WTC11 (cell line): Measurements from ENCODE around the gene ENAH. TPM values are rescaled to one million over a fixed set of nuclear protein-coding genes. Genes with fewer than 3 reads are reported as not detected.

Source experiments
- ATAC-seq: fragments of 200-7000 bp; cut with Tn5 transposase; 2 replicates; pipeline ENCODE4 v1.10.0; 2021; ENCODE audit warnings: mild to moderate bottlenecking, moderate library complexity
- CTCF ChIA-PET: fragments of 300-600 bp; sonication (Branson Sonifier 250); formaldehyde crosslinking; loops from one replicate; lab custom pipeline; 2021; ENCODE audit warnings: antibody characterized with exemption; lab: Charles Lee
- POLR2A ChIA-PET: fragments of 350-600 bp; sonication (Branson Sonifier 250); formaldehyde crosslinking; loops from one replicate; lab custom pipeline; 2021; ENCODE audit warnings: antibody characterized with exemption; lab: Charles Lee
- DNase-seq: peaks from one replicate; pipeline ENCODE4 v3.0.0; 2021; ENCODE audit warnings: low spot score
- H3K27ac Mint-ChIP-seq: 2 replicates; pipeline ENCODE4 v1.8.0; 2021; ENCODE audit warnings: mixed read lengths
- H3K27me3 Mint-ChIP-seq: 2 replicates; pipeline ENCODE4 v1.8.0; 2021; ENCODE audit warnings: low read depth, mild to moderate bottlenecking, moderate library complexity, mixed read lengths
- H3K36me3 Mint-ChIP-seq: 2 replicates; pipeline ENCODE4 v1.8.0; 2021; ENCODE audit warnings: mixed read lengths
- H3K4me1 Mint-ChIP-seq: 2 replicates; pipeline ENCODE4 v1.8.0; 2022; ENCODE audit warnings: mixed read lengths
- H3K4me3 Mint-ChIP-seq: 2 replicates; pipeline ENCODE4 v1.8.0; 2021; ENCODE audit warnings: mild to moderate bottlenecking, moderate library complexity, mixed read lengths
- H3K9me3 Mint-ChIP-seq: 2 replicates; pipeline ENCODE4 v1.8.0; 2021; ENCODE audit warnings: mixed read lengths
- AR ChIP-seq: fragments of 250-450 bp; sonication (Bioruptor Pico); IDR thresholded peaks from 2 replicates; pipeline ENCODE4 v1.9.0; 2021; ENCODE audit warnings: mild to moderate bottlenecking
- E2F4 ChIP-seq: sonication (generic); formaldehyde crosslinking; IDR thresholded peaks from 2 replicates; pipeline ENCODE4 v1.8.1; 2022; ENCODE audit warnings: low read depth, mild to moderate bottlenecking, moderate library complexity, missing genetic modification reagents, borderline replicate concordance
- ESRRA ChIP-seq: sonication (generic); formaldehyde crosslinking; IDR thresholded peaks from 2 replicates; pipeline ENCODE4 v1.8.1; 2022; ENCODE audit warnings: mild to moderate bottlenecking, missing genetic modification reagents, borderline replicate concordance
- FOXP1 ChIP-seq: sonication (generic); formaldehyde crosslinking; IDR thresholded peaks from 2 replicates; pipeline ENCODE4 v1.8.0; 2022; ENCODE audit warnings: missing genetic modification reagents, mild to moderate bottlenecking, moderate library complexity, borderline replicate concordance
- GRHL2 ChIP-seq: fragments of 250-450 bp; sonication (Bioruptor Pico); IDR thresholded peaks from 2 replicates; pipeline ENCODE4 v1.8.0; 2022; ENCODE audit warnings: mild to moderate bottlenecking, moderate library complexity; ENCODE audit not compliant: insufficient replicate concordance, severe bottlenecking
- GTF2I ChIP-seq: fragments of 250-450 bp; sonication (Bioruptor Pico); conservative IDR thresholded peaks from 2 replicates; pipeline ENCODE4 v1.4.0; 2021; ENCODE audit warnings: mild to moderate bottlenecking
- JAZF1 ChIP-seq: fragments of 250-450 bp; sonication (Bioruptor Pico); IDR thresholded peaks from 2 replicates; pipeline ENCODE4 v1.9.0; 2021; ENCODE audit warnings: moderate library complexity, mild to moderate bottlenecking, inconsistent platforms
- NFYB ChIP-seq: sonication (generic); formaldehyde crosslinking; conservative IDR thresholded peaks from 2 replicates; pipeline ENCODE4 v1.8.0; 2022; ENCODE audit warnings: low read depth, missing genetic modification reagents
- SMAD3 ChIP-seq: sonication (generic); formaldehyde crosslinking; IDR thresholded peaks from 2 replicates; pipeline ENCODE4 v1.8.0; 2022; ENCODE audit warnings: missing genetic modification reagents, mild to moderate bottlenecking, borderline replicate concordance
- SOX15 ChIP-seq: fragments of 250-450 bp; sonication (Bioruptor Pico); IDR thresholded peaks from 2 replicates; pipeline ENCODE4 v1.9.0; 2021; ENCODE audit warnings: mild to moderate bottlenecking
- ZNF219 ChIP-seq: sonication (generic); formaldehyde crosslinking; IDR thresholded peaks from 2 replicates; pipeline ENCODE4 v1.8.0; 2023; ENCODE audit warnings: missing genetic modification reagents, mild to moderate bottlenecking, borderline replicate concordance
- total RNA-seq: library from RNA; stranded (reverse); gene quantifications from 3 replicates; pipeline ENCODE4 v1.2.3, GENCODE V29; 2021
- TF ChIP-seq, protein P1 (sequence below): sonication (generic); formaldehyde crosslinking; IDR thresholded peaks from 2 replicates; pipeline ENCODE4 v1.8.0; 2022; ENCODE audit warnings: mild to moderate bottlenecking, missing genetic modification reagents
- TF ChIP-seq, protein P2 (sequence below): sonication (generic); formaldehyde crosslinking; IDR thresholded peaks from 2 replicates; pipeline ENCODE4 v1.8.0; 2022; ENCODE audit warnings: missing genetic modification reagents
- TF ChIP-seq, protein P3 (sequence below): sonication (generic); formaldehyde crosslinking; IDR thresholded peaks from 2 replicates; pipeline ENCODE4 v1.8.1; 2023; ENCODE audit warnings: mild to moderate bottlenecking, missing genetic modification reagents, borderline replicate concordance
- TF ChIP-seq, protein P4 (sequence below): sonication (generic); formaldehyde crosslinking; IDR thresholded peaks from 2 replicates; pipeline ENCODE4 v1.8.1; 2022; ENCODE audit warnings: low read depth, missing genetic modification reagents, borderline replicate concordance
- TF ChIP-seq, protein P5 (sequence below): sonication (generic); formaldehyde crosslinking; IDR thresholded peaks from 2 replicates; pipeline ENCODE4 v1.8.1; 2022; ENCODE audit warnings: mild to moderate bottlenecking, moderate library complexity, missing genetic modification reagents

The ENAH gene
- total RNA-seq, 1 experiment from 2014 or later, result 227 TPM

DNA sequence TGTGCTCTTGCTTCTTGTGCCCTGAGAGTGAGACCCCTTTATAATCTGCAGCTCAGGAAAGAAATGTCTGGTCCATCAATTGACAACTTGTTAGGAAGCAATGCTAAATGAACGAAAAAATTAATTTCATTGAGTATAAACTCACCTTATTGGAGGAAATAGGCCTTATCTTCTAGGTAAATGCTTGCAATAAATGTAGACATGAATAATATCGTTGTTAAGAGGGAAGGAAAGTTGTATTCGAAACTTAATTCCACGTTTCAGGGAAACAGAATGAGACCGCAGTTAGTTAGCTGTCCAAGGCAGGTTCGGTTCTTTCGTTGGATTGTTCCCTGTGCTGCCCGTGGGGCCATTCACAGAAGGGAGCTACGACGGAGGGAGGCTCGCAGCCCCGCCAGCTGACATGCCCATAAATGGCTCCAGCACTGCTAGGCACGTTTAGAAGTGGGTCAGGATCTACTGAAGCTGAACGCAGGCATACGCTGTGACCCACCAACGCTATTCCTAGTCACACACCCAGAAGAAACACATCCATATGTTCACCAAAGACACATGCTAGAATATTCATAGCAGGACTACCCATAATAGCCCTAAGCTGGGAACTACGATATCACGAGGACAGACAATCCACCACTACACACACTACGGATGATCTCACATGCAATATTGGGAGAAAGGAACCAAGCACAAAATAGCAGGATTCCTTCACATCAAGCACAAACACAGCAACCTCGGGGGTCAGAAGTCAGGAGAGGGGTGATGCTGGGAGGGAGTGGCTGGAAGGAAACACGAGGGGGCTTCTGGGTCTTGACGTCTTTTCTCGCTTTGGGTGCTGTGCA lies 168.9 kb downstream of the ENAH start:
- Mint-ChIP-seq H3K27me3 (no peaks in the 10 kb centered on the region), H3K36me3 (no peaks in the 10 kb centered on the region), H3K4me3 (no peak overlapping the region), H3K4me1 (peaks cover 16% of the 10 kb centered on the region), H3K9me3 (no peaks in the 10 kb centered on the region), H3K27ac (peak overlapping the region; percentile 6; the same call in 1 of the 2 replicates)
- no peak for ATAC-seq
- peak; percentile 10 for DNase-seq
- ChIA-PET POLR2A (interaction anchor here (0.7 kb wide), 1 partner anchor 184 kb away, joined by 3 read pairs; no protein-coding TSS in a partner anchor), CTCF (interaction anchor here (0.9 to 8.2 kb wide), 6 partner anchors 9 to 504 kb away, joined by 3 to 73 read pairs (median 12); no protein-coding TSS in a partner anchor)
- TF ChIP-seq AR (CRISPR knock-in tag), result no peak
- TF ChIP-seq, protein P1, sequence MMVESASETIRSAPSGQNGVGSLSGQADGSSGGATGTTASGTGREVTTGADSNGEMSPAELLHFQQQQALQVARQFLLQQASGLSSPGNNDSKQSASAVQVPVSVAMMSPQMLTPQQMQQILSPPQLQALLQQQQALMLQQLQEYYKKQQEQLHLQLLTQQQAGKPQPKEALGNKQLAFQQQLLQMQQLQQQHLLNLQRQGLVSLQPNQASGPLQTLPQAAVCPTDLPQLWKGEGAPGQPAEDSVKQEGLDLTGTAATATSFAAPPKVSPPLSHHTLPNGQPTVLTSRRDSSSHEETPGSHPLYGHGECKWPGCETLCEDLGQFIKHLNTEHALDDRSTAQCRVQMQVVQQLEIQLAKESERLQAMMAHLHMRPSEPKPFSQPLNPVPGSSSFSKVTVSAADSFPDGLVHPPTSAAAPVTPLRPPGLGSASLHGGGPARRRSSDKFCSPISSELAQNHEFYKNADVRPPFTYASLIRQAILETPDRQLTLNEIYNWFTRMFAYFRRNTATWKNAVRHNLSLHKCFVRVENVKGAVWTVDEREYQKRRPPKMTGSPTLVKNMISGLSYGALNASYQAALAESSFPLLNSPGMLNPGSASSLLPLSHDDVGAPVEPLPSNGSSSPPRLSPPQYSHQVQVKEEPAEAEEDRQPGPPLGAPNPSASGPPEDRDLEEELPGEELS (CRISPR knock-in tag), result no peak
- no peak for TF ChIP-seq E2F4 (CRISPR knock-in tag)
- TF ChIP-seq, protein P2, sequence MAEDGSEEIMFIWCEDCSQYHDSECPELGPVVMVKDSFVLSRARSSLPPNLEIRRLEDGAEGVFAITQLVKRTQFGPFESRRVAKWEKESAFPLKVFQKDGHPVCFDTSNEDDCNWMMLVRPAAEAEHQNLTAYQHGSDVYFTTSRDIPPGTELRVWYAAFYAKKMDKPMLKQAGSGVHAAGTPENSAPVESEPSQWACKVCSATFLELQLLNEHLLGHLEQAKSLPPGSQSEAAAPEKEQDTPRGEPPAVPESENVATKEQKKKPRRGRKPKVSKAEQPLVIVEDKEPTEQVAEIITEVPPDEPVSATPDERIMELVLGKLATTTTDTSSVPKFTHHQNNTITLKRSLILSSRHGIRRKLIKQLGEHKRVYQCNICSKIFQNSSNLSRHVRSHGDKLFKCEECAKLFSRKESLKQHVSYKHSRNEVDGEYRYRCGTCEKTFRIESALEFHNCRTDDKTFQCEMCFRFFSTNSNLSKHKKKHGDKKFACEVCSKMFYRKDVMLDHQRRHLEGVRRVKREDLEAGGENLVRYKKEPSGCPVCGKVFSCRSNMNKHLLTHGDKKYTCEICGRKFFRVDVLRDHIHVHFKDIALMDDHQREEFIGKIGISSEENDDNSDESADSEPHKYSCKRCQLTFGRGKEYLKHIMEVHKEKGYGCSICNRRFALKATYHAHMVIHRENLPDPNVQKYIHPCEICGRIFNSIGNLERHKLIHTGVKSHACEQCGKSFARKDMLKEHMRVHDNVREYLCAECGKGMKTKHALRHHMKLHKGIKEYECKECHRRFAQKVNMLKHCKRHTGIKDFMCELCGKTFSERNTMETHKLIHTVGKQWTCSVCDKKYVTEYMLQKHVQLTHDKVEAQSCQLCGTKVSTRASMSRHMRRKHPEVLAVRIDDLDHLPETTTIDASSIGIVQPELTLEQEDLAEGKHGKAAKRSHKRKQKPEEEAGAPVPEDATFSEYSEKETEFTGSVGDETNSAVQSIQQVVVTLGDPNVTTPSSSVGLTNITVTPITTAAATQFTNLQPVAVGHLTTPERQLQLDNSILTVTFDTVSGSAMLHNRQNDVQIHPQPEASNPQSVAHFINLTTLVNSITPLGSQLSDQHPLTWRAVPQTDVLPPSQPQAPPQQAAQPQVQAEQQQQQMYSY (CRISPR knock-in tag), result no peak
- TF ChIP-seq SOX15 (CRISPR knock-in tag), result no peak
- no peak for TF ChIP-seq JAZF1 (CRISPR knock-in tag)
- TF ChIP-seq, protein P3, sequence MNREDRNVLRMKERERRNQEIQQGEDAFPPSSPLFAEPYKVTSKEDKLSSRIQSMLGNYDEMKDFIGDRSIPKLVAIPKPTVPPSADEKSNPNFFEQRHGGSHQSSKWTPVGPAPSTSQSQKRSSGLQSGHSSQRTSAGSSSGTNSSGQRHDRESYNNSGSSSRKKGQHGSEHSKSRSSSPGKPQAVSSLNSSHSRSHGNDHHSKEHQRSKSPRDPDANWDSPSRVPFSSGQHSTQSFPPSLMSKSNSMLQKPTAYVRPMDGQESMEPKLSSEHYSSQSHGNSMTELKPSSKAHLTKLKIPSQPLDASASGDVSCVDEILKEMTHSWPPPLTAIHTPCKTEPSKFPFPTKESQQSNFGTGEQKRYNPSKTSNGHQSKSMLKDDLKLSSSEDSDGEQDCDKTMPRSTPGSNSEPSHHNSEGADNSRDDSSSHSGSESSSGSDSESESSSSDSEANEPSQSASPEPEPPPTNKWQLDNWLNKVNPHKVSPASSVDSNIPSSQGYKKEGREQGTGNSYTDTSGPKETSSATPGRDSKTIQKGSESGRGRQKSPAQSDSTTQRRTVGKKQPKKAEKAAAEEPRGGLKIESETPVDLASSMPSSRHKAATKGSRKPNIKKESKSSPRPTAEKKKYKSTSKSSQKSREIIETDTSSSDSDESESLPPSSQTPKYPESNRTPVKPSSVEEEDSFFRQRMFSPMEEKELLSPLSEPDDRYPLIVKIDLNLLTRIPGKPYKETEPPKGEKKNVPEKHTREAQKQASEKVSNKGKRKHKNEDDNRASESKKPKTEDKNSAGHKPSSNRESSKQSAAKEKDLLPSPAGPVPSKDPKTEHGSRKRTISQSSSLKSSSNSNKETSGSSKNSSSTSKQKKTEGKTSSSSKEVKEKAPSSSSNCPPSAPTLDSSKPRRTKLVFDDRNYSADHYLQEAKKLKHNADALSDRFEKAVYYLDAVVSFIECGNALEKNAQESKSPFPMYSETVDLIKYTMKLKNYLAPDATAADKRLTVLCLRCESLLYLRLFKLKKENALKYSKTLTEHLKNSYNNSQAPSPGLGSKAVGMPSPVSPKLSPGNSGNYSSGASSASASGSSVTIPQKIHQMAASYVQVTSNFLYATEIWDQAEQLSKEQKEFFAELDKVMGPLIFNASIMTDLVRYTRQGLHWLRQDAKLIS (CRISPR knock-in tag), result no peak
- TF ChIP-seq GRHL2 (CRISPR knock-in tag), result no peak
- TF ChIP-seq ESRRA (CRISPR knock-in tag), result no peak
- TF ChIP-seq SMAD3, result no peak
- TF ChIP-seq, protein P4, sequence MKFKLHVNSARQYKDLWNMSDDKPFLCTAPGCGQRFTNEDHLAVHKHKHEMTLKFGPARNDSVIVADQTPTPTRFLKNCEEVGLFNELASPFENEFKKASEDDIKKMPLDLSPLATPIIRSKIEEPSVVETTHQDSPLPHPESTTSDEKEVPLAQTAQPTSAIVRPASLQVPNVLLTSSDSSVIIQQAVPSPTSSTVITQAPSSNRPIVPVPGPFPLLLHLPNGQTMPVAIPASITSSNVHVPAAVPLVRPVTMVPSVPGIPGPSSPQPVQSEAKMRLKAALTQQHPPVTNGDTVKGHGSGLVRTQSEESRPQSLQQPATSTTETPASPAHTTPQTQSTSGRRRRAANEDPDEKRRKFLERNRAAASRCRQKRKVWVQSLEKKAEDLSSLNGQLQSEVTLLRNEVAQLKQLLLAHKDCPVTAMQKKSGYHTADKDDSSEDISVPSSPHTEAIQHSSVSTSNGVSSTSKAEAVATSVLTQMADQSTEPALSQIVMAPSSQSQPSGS, result no peak
- no peak for TF ChIP-seq FOXP1
- no peak for TF ChIP-seq NFYB (CRISPR knock-in tag)
- TF ChIP-seq, protein P5, sequence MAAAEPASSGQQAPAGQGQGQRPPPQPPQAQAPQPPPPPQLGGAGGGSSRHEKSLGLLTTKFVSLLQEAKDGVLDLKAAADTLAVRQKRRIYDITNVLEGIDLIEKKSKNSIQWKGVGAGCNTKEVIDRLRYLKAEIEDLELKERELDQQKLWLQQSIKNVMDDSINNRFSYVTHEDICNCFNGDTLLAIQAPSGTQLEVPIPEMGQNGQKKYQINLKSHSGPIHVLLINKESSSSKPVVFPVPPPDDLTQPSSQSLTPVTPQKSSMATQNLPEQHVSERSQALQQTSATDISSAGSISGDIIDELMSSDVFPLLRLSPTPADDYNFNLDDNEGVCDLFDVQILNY (CRISPR knock-in tag), result no peak
- no peak for TF ChIP-seq ZNF219 (CRISPR knock-in tag)
- TF ChIP-seq GTF2I (CRISPR knock-in tag), result no peak
